MM.1S (cell line): ENCODE data around the gene SLC49A4.

ENCODE experiments used
- DNase-seq: peaks from one replicate; pipeline ENCODE4 v3.0.0-alpha.2; 2015
- H2AFZ ChIP-seq: fragments of 300-600 bp; sonication (generic); 2 replicates; pipeline ENCODE4 v1.6.0; 2016; ENCODE audit warnings: antibody characterized with exemption, low read length
- H3F3A ChIP-seq: fragments of 300-600 bp; sonication (generic); 2 replicates; pipeline ENCODE4 v1.6.1; 2016; ENCODE audit warnings: mild to moderate bottlenecking, antibody characterized with exemption, low read length, moderate library complexity, mixed read lengths; ENCODE audit not compliant: insufficient read depth
- H3K27ac ChIP-seq: fragments of 300-600 bp; sonication (generic); 2 replicates; pipeline ENCODE4 v1.5.1; 2016; ENCODE audit warnings: mild to moderate bottlenecking, low read length
- H3K27me3 ChIP-seq: fragments of 300-600 bp; sonication (generic); replicated peaks from 2 replicates; pipeline ENCODE4 v1.6.0; 2016; ENCODE audit warnings: low read length; ENCODE audit not compliant: insufficient read depth
- H3K36me3 ChIP-seq: fragments of 300-600 bp; sonication (generic); replicated peaks from 2 replicates; pipeline ENCODE4 v1.6.1; 2016; ENCODE audit warnings: mild to moderate bottlenecking, low read length, mixed read lengths; ENCODE audit not compliant: insufficient read depth
- H3K4me1 ChIP-seq: fragments of 300-600 bp; sonication (generic); 2 replicates; pipeline ENCODE4 v1.6.1; 2016; ENCODE audit warnings: low read length, mixed read lengths
- H3K4me2 ChIP-seq: fragments of 300-600 bp; sonication (generic); 2 replicates; pipeline ENCODE4 v1.6.0; 2016; ENCODE audit warnings: low read depth, low read length
- H3K4me3 ChIP-seq: fragments of 300-600 bp; sonication (generic); 2 replicates; pipeline ENCODE4 v1.5.1; 2016; ENCODE audit warnings: low read length, mixed read lengths
- H3K79me2 ChIP-seq: fragments of 300-600 bp; sonication (generic); 2 replicates; pipeline ENCODE4 v1.6.1; 2016; ENCODE audit warnings: mixed run types, low read length, mixed read lengths
- H3K9ac ChIP-seq: fragments of 300-600 bp; sonication (generic); 2 replicates; pipeline ENCODE4 v1.6.1; 2016; ENCODE audit warnings: low read length, mixed read lengths
- H3K9me2 ChIP-seq: fragments of 300-600 bp; sonication (generic); replicated peaks from 2 replicates; pipeline ENCODE4 v1.6.1; 2016; ENCODE audit warnings: mild to moderate bottlenecking, low read length, mixed read lengths; ENCODE audit not compliant: insufficient read depth
- H3K9me3 ChIP-seq: fragments of 300-600 bp; sonication (generic); replicated peaks from 2 replicates; pipeline ENCODE4 v1.6.1; 2016; ENCODE audit warnings: mild to moderate bottlenecking, low read length, mixed read lengths; ENCODE audit not compliant: insufficient read depth
- H4K20me1 ChIP-seq: fragments of 300-600 bp; sonication (generic); 2 replicates; pipeline ENCODE4 v1.6.1; 2016; ENCODE audit warnings: mild to moderate bottlenecking, low read length, moderate library complexity, mixed read lengths; ENCODE audit not compliant: insufficient read depth
- CTCF ChIP-seq: fragments of 300-600 bp; sonication (generic); IDR thresholded peaks from 2 replicates; pipeline ENCODE4 v1.5.1; 2016; ENCODE audit warnings: antibody characterized with exemption, low read length, mixed read lengths
- EZH2 ChIP-seq: fragments of 300-600 bp; sonication (generic); optimal IDR thresholded peaks from 2 replicates; pipeline ENCODE3; 2017; ENCODE audit warnings: low read depth, mild to moderate bottlenecking, antibody characterized with exemption, low read length, mixed read lengths
- EZH2phosphoT487 ChIP-seq: fragments of 300-600 bp; sonication (generic); IDR thresholded peaks from 2 replicates; pipeline ENCODE4 v1.6.1; 2018; ENCODE audit warnings: antibody characterized with exemption, low read length

SLC49A4 gene

GRCh38 chr3:122825460-122825859, 30.6 kb downstream of the SLC49A4 start:
- Histone ChIP-seq H3K27me3 (no peaks in the 10 kb centered on the region), H3K27ac (peak overlapping the region; percentile 51; the same call in 1 of the 2 replicates), H3K9ac (peak overlapping the region; percentile 13), H2AFZ (peak overlapping the region; percentile 25; the same call in 1 of the 2 replicates), H3F3A (peaks cover 3% of the 10 kb centered on the region; the same call in 1 of the 2 replicates), H3K9me2 (no peaks in the 10 kb centered on the region), H4K20me1 (no peaks in the 10 kb centered on the region), H3K79me2 (no peaks in the 10 kb centered on the region), H3K4me2 (peak overlapping the region; percentile 43), H3K4me3 (no peak overlapping the region), H3K4me1 (peaks cover 38% of the 10 kb centered on the region), H3K9me3 (no peaks in the 10 kb centered on the region), H3K36me3 (no peaks in the 10 kb centered on the region)
- TF ChIP-seq EZH2phosphoT487 (no peak), EZH2 (no peak), CTCF (no peak)
- peak; percentile 9 for DNase-seq

GRCh38 chr3:122826278-122826677, 31.4 kb downstream of the SLC49A4 start:
- Histone ChIP-seq H3K4me1 (peaks cover 33% of the 10 kb centered on the region), H3K27me3 (no peaks in the 10 kb centered on the region), H3K4me3 (no peak overlapping the region), H3K27ac (no peak overlapping the region), H3K4me2 (no peak overlapping the region), H4K20me1 (no peaks in the 10 kb centered on the region), H3K36me3 (no peaks in the 10 kb centered on the region), H3F3A (no peaks in the 10 kb centered on the region; the same call in 1 of the 2 replicates), H3K9ac (no peak overlapping the region), H3K9me3 (no peaks in the 10 kb centered on the region), H3K79me2 (no peaks in the 10 kb centered on the region), H3K9me2 (no peaks in the 10 kb centered on the region), H2AFZ (no peak overlapping the region)
- TF ChIP-seq EZH2phosphoT487, result no peak
- no peak for TF ChIP-seq CTCF
- no peak for TF ChIP-seq EZH2
- no peak for DNase-seq

GRCh38 chr3:122828281-122828680, 33.4 kb downstream of the SLC49A4 start:
- Histone ChIP-seq H3K9me3 (no peaks in the 10 kb centered on the region), H3K27ac (no peak overlapping the region), H3K4me1 (peaks cover 18% of the 10 kb centered on the region), H3K4me2 (no peak overlapping the region), H3K4me3 (no peak overlapping the region), H3K27me3 (no peaks in the 10 kb centered on the region), H3K79me2 (no peaks in the 10 kb centered on the region), H3F3A (no peaks in the 10 kb centered on the region), H3K36me3 (no peaks in the 10 kb centered on the region), H3K9me2 (no peaks in the 10 kb centered on the region), H3K9ac (no peak overlapping the region), H2AFZ (no peak overlapping the region), H4K20me1 (no peaks in the 10 kb centered on the region)
- TF ChIP-seq EZH2 (no peak), EZH2phosphoT487 (no peak), CTCF (no peak)
- no peak for DNase-seq
